H1 (cell line): ENCODE measurements around the gene NPTXR. TPM values are rescaled to one million over a fixed set of nuclear protein-coding genes. Genes with fewer than 3 reads are reported as not detected.

ENCODE experiments used
- ASH2L ChIP-seq: fragments of 200-600, 300-600 bp; sonication (generic); IDR thresholded peaks from one replicate; pipeline ENCODE4 v1.7.1; 2017; ENCODE audit warnings: low read length
- CBX8 ChIP-seq: fragments of 300-800, 300-1000 bp; sonication (generic); IDR thresholded peaks from 2 replicates; pipeline ENCODE4 v1.7.1; 2016; ENCODE audit warnings: low read depth, low read length, borderline replicate concordance
- CHD2 ChIP-seq: IDR thresholded peaks from 2 replicates; pipeline ENCODE4 v1.6.1; 2012; ENCODE audit warnings: low read length, improper control_type of control experiment
- CHD7 ChIP-seq: fragments of 300-600 bp; sonication (generic); IDR thresholded peaks from 2 replicates; pipeline ENCODE4 v1.7.1; 2012; ENCODE audit warnings: low read length, moderate library complexity, mild to moderate bottlenecking, inconsistent platforms; ENCODE audit not compliant: insufficient replicate concordance
- EGR1 ChIP-seq: IDR thresholded peaks from 2 replicates; pipeline ENCODE4 v1.6.1; 2011; ENCODE audit warnings: low read depth, low read length, borderline replicate concordance
- SP4 ChIP-seq: IDR thresholded peaks from 2 replicates; pipeline ENCODE4 v1.6.1; 2012; ENCODE audit warnings: low read length, inconsistent platforms
- polyA plus RNA-seq, 7 experiments: library from polyadenylated mRNA; depleted of rRNA in 3 of 7; stranded (reverse) in 5 of 7; unstranded in 2 of 7; fragments of >200 nt in 5 of 7; fragments of 200-250 nt in 2 of 7; gene quantifications; 1 replicate in 5 of 7; 2 replicates in 1 of 7; 4 replicates in 1 of 7; pipeline versions ENCODE4 v1.2.1 to v1.2.3, GENCODE V29; 2011 to 2013; ENCODE audit warnings: missing spikeins in 2 of 7, mixed read lengths in 2 of 7
- total RNA-seq: library from RNA; stranded (reverse); fragmentation: NEBNext Ultra II Directional; extraction: Animal tissue kit (Norgen Biotek cat#: 25700); gene quantifications from 2 replicates; pipeline ENCODE4 v1.2.1, GENCODE V29; 2021

The NPTXR gene
- total and polyA plus RNA-seq, 2 of the 8 experiments (the other 6 are each of a cell fraction or from before 2014, with no cell fraction given): 3.7 to 6.4 TPM

- no peak for TF ChIP-seq CHD7
- TF ChIP-seq CHD2: no peak
- TF ChIP-seq SP4: no peak
- no peak for TF ChIP-seq EGR1
- TF ChIP-seq ASH2L: no peak
- TF ChIP-seq CBX8: no peak
These were observed 73.4 kb downstream of the NPTXR start (continued) for GRCh38 chr22:38770257-38770949.
